ENCODE data around the gene PTGES3. TPM values are rescaled to one million over a fixed set of nuclear protein-coding genes. Genes with fewer than 3 reads are reported as not detected.
"Not testable (repeated sequence)": the region's sequence is repeated elsewhere in the genome, so short reads cannot be mapped to it uniquely, and the experiment has no call there.

Gene PTGES3
- total RNA-seq, 4 donors from 2014 or later = 80.7 to 236 (median 141) TPM

- no peak for TF ChIP-seq POLR2A (IDR thresholded peaks at IDR 0.05)
- TF ChIP-seq, protein P1, sequence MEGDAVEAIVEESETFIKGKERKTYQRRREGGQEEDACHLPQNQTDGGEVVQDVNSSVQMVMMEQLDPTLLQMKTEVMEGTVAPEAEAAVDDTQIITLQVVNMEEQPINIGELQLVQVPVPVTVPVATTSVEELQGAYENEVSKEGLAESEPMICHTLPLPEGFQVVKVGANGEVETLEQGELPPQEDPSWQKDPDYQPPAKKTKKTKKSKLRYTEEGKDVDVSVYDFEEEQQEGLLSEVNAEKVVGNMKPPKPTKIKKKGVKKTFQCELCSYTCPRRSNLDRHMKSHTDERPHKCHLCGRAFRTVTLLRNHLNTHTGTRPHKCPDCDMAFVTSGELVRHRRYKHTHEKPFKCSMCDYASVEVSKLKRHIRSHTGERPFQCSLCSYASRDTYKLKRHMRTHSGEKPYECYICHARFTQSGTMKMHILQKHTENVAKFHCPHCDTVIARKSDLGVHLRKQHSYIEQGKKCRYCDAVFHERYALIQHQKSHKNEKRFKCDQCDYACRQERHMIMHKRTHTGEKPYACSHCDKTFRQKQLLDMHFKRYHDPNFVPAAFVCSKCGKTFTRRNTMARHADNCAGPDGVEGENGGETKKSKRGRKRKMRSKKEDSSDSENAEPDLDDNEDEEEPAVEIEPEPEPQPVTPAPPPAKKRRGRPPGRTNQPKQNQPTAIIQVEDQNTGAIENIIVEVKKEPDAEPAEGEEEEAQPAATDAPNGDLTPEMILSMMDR (IDR thresholded peaks at IDR 0.05) = no peak
- no peak overlapping the region for H3K27ac ChIP-seq
- H3K27me3 ChIP-seq = no peaks in the 10 kb centered on the region
- no peak overlapping the region for H3K4me3 ChIP-seq
- H3K4me1 ChIP-seq = no peaks in the 10 kb centered on the region
- H3K9me3 ChIP-seq = no peaks in the 10 kb centered on the region
- DNase-seq = no peak
- intact Hi-C loops (cut with DNase I; ENCODE audit: low total_unique reads) = no loop called here
- no peaks in the 10 kb centered on the region for H3K36me3 ChIP-seq
Observed at GRCh38 chr12:56709759-56710376, 21.8 kb upstream of the PTGES3 start.

- H3K4me1 ChIP-seq; H3K27me3 ChIP-seq; H3K9me3 ChIP-seq; intact Hi-C loops (cut with DNase I; ENCODE audit: low total_unique reads); H3K27ac ChIP-seq; DNase-seq; H3K36me3 ChIP-seq; H3K4me3 ChIP-seq: not testable (repeated sequence)
Observed at GRCh38 chr12:56704522-56704921, 16.4 kb upstream of the PTGES3 start.

GRCh38 chr12:56699020-56699661, 11.1 kb upstream of the PTGES3 start:
- TF ChIP-seq, protein P1 (IDR thresholded peaks at IDR 0.05) = no peak
- TF ChIP-seq POLR2A (IDR thresholded peaks at IDR 0.05) = no peak
- Histone ChIP-seq H3K4me1 (no peaks in the 10 kb centered on the region), H3K27ac (no peak overlapping the region), H3K4me3 (no peak overlapping the region), H3K27me3 (no peaks in the 10 kb centered on the region), H3K36me3 (no peaks in the 10 kb centered on the region), H3K9me3 (no peaks in the 10 kb centered on the region)
- DNase-seq = no peak
- intact Hi-C loops (cut with DNase I; ENCODE audit: low total_unique reads) = no loop called here

GRCh38 chr12:56695327-56696101, 7.4 kb upstream of the PTGES3 start:
- Histone ChIP-seq H3K27me3 (no peaks in the 10 kb centered on the region), H3K4me1 (no peaks in the 10 kb centered on the region), H3K9me3 (no peaks in the 10 kb centered on the region), H3K36me3 (no peaks in the 10 kb centered on the region), H3K27ac (no peak overlapping the region), H3K4me3 (no peak overlapping the region)
- TF ChIP-seq POLR2A (IDR thresholded peaks at IDR 0.05) = no peak
- TF ChIP-seq, protein P1 (IDR thresholded peaks at IDR 0.05) = no peak
- intact Hi-C loops (cut with DNase I; ENCODE audit: low total_unique reads) = no loop called here
- no peak for DNase-seq

DNA sequence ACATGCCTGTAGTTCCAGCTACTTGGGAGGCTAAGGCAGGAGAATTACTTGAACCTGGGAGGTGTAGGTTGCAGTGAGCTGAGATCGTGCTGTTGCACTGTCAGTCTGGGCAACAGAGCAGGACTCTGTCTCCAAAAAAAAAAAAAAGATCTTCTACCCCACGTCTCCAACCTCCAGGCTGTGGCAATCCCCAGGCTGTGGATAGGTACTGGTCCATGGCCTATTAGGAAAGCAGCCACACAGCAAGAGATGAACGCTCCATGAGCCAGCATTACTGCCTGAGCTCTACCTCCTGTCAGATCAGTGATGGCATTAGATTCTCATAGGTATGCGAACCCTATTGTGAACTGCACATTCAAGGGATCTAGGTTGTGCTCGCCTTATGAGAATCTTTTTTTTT, 6.1 kb upstream of the PTGES3 start:
- no peak for DNase-seq
- Histone ChIP-seq H3K36me3 (no peaks in the 10 kb centered on the region), H3K27ac (no peak overlapping the region), H3K4me3 (no peak overlapping the region), H3K4me1 (no peaks in the 10 kb centered on the region), H3K9me3 (no peaks in the 10 kb centered on the region), H3K27me3 (no peaks in the 10 kb centered on the region)
- intact Hi-C loops (cut with DNase I; ENCODE audit: low total_unique reads) = no loop called here
- TF ChIP-seq, protein P1 (IDR thresholded peaks at IDR 0.05) = no peak
- no peak for TF ChIP-seq POLR2A (IDR thresholded peaks at IDR 0.05)

Data from uterus (tissue), 4 donors.